Measurements from ENCODE around the gene CRYBB3. TPM values are rescaled to one million over a fixed set of nuclear protein-coding genes. Genes with fewer than 3 reads are reported as not detected.

The CRYBB3 gene
- total RNA-seq, 4 donors from 2014 or later: 1.2 TPM; not detected in 3

DNA sequence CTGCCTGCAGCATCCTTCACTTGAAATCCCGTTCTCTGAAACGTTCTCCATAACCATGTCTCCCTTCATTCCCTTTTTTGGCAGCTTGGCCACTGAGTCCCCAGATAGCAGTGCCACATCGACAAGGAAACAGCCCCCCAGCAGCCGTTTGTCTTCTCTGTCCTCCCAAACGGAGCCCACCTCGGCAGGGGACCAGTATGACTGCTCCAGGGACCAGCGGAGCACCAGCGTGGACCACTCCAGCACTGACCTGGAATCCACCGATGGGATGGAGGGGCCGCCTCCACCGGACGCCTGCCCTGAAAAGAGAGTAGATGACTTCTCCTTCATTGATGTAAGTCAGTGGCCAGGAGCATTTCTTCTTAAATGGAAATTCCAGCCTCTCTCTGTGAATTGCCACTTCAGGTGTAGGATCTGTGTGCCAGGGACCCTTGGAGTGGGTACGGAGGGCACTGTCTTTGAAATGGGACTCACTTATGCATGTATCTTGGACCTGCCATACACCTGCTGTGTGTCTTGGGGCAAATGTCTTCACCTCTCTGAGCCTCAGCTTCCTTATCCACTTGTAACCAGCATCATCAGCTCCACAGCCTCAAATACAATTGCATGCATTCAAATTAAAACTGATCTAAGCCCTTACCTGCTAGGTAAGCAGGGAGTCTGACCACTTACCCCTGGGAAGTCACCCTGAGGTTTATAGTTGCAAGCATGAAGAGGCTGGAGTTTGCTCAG is 25.3 kb upstream of the CRYBB3 start:
- in situ Hi-C loops (cut with MboI; ENCODE audit: low pct_ligation_motif_present in 1 of 4, low pct_unique_long_range_greater_than_20kb in 1 of 4, low sequenced_read_pairs in 3 of 4) (loop anchor here in 1 of 4 donors (10.0 kb wide), 1 partner anchor 100 kb away; no protein-coding TSS in a partner anchor), intact Hi-C loops (cut with DNase I; ENCODE audit: low total_unique reads) (no loop called here)
- DNase-seq: no peak
- no peak for TF ChIP-seq POLR2AphosphoS5 (IDR thresholded peaks at IDR 0.05)
- TF ChIP-seq, protein P1, sequence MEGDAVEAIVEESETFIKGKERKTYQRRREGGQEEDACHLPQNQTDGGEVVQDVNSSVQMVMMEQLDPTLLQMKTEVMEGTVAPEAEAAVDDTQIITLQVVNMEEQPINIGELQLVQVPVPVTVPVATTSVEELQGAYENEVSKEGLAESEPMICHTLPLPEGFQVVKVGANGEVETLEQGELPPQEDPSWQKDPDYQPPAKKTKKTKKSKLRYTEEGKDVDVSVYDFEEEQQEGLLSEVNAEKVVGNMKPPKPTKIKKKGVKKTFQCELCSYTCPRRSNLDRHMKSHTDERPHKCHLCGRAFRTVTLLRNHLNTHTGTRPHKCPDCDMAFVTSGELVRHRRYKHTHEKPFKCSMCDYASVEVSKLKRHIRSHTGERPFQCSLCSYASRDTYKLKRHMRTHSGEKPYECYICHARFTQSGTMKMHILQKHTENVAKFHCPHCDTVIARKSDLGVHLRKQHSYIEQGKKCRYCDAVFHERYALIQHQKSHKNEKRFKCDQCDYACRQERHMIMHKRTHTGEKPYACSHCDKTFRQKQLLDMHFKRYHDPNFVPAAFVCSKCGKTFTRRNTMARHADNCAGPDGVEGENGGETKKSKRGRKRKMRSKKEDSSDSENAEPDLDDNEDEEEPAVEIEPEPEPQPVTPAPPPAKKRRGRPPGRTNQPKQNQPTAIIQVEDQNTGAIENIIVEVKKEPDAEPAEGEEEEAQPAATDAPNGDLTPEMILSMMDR (IDR thresholded peaks at IDR 0.05): no peak
- no peak for TF ChIP-seq POLR2A (IDR thresholded peaks at IDR 0.05)
- TF ChIP-seq EP300 (IDR thresholded peaks at IDR 0.05; ENCODE audit: low read depth): no peak
- Histone ChIP-seq H3K4me1 (no peaks in the 10 kb centered on the region), H3K27ac (no peak overlapping the region), H3K4me3 (no peak overlapping the region), H3K9me3 (no peaks in the 10 kb centered on the region), H3K36me3 (peaks cover 0 to 20% (median 4%) of the 10 kb centered on the region in 4 donors), H3K27me3 (no peaks in the 10 kb centered on the region)
- WGBS, 2 donors (ENCODE audit: low coverage in 1 of 2): 87 to 100% methylated on average over 1 to 13 of the region's 13 CpGs

DNA sequence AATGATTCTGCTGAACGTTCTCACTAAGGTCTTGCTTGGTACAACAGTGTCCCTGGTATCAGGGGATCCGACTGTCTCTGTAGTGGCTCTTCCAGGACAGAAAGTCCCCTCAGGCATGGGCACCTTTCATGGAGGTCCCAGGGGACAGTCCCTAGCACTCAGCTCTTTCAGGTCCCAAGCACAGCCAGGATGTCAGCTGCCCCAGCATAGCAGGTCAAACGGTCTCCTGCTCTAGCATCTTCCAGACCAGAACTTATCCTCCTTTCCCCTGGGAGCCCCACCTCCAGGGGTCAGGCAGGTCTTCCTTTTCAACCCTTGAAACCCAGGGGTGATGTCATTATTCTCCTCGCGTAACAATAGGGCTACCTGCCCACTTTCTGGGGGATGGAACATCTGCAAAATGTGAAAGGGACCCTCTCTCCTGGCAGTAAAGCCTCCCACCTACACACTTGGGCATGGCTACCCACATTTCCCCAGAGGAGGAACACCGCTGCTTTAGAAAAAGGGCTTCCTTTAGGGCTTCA is 24.7 kb upstream of the CRYBB3 start:
- TF ChIP-seq, protein P1 (IDR thresholded peaks at IDR 0.05): no peak
- TF ChIP-seq POLR2AphosphoS5 (IDR thresholded peaks at IDR 0.05) (no peak), POLR2A (IDR thresholded peaks at IDR 0.05) (no peak), EP300 (IDR thresholded peaks at IDR 0.05; ENCODE audit: low read depth) (no peak)
- Histone ChIP-seq H3K27ac (no peak overlapping the region), H3K9me3 (no peaks in the 10 kb centered on the region), H3K4me1 (no peaks in the 10 kb centered on the region), H3K36me3 (peaks cover 0 to 25% (median 5%) of the 10 kb centered on the region in 4 donors), H3K27me3 (no peaks in the 10 kb centered on the region), H3K4me3 (no peak overlapping the region)
- in situ Hi-C loops (cut with MboI; ENCODE audit: low pct_ligation_motif_present in 1 of 4, low pct_unique_long_range_greater_than_20kb in 1 of 4, low sequenced_read_pairs in 3 of 4): loop anchor here in 1 of 4 donors (10.0 kb wide), 1 partner anchor 100 kb away; no protein-coding TSS in a partner anchor
- DNase-seq: no peak
- WGBS, 2 donors (ENCODE audit: low coverage in 1 of 2): 80 to 86% methylated on average over 2 to 4 of the region's 6 CpGs
- intact Hi-C loops (cut with DNase I; ENCODE audit: low total_unique reads): no loop called here

DNA sequence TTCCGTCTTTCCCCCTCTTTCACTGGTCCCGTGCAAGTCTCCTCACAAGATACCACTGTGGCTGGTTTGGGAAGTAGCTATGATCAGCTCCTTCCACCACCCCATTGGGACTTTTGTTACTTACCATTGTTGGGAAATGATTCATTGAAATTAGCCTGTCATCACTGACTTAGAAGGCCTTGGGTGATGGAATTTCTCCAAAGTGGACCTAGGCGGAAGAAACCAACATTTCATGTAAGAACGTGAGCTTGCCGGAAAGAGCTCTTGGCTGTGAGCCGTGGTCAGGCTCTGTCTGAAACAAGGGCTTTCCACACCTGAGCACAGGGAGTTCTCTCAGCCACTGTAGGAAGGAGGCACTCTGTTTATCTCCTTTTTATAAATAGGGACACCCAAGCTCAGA is 23.5 kb upstream of the CRYBB3 start:
- Histone ChIP-seq H3K4me1 (no peaks in the 10 kb centered on the region), H3K36me3 (peaks cover 0 to 25% (median 6%) of the 10 kb centered on the region in 4 donors), H3K9me3 (no peaks in the 10 kb centered on the region), H3K4me3 (no peak overlapping the region), H3K27ac (no peak overlapping the region), H3K27me3 (no peaks in the 10 kb centered on the region)
- TF ChIP-seq POLR2A (IDR thresholded peaks at IDR 0.05): no peak
- TF ChIP-seq, protein P1 (IDR thresholded peaks at IDR 0.05): no peak
- no peak for TF ChIP-seq POLR2AphosphoS5 (IDR thresholded peaks at IDR 0.05)
- no peak for TF ChIP-seq EP300 (IDR thresholded peaks at IDR 0.05; ENCODE audit: low read depth)
- in situ Hi-C loops (cut with MboI; ENCODE audit: low pct_ligation_motif_present in 1 of 4, low pct_unique_long_range_greater_than_20kb in 1 of 4, low sequenced_read_pairs in 3 of 4): loop anchor here in 1 of 4 donors (10.0 kb wide), 1 partner anchor 101 kb away; no protein-coding TSS in a partner anchor
- 88 to 100% methylated on average over 5 to 6 of the region's 6 CpGs for WGBS, 2 donors (ENCODE audit: low coverage in 1 of 2)
- intact Hi-C loops (cut with DNase I; ENCODE audit: low total_unique reads): no loop called here
- no peak for DNase-seq

DNA sequence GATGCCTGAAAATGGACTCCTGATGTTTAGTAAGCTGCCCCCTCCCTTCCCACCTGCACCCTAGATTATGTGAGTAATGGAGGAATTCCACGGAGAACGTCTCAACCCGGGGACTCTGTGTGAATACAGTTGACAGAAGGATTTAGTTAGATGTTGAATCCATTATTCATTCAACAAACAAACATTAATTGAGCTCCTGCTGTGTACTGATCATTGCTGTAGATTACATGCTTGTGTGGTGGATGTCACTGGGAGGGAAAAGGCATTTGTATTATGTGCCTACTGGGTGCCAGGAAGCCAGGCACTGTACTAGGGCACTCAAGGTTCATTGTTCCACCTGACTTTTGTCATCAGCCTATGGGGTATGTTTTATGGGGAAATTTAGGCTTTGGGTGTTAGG is 22.9 kb upstream of the CRYBB3 start:
- Histone ChIP-seq H3K27ac (no peak overlapping the region), H3K9me3 (no peaks in the 10 kb centered on the region), H3K4me1 (no peaks in the 10 kb centered on the region), H3K27me3 (no peaks in the 10 kb centered on the region), H3K4me3 (no peak overlapping the region), H3K36me3 (peaks cover 0 to 25% (median 6%) of the 10 kb centered on the region in 4 donors)
- in situ Hi-C loops (cut with MboI; ENCODE audit: low pct_ligation_motif_present in 1 of 4, low pct_unique_long_range_greater_than_20kb in 1 of 4, low sequenced_read_pairs in 3 of 4) (loop anchor here in 1 of 4 donors (10.0 kb wide), 1 partner anchor 102 kb away; no protein-coding TSS in a partner anchor), intact Hi-C loops (cut with DNase I; ENCODE audit: low total_unique reads) (no loop called here)
- DNase-seq: no peak
- no peak for TF ChIP-seq EP300 (IDR thresholded peaks at IDR 0.05; ENCODE audit: low read depth)
- TF ChIP-seq POLR2A (IDR thresholded peaks at IDR 0.05): no peak
- no peak for TF ChIP-seq POLR2AphosphoS5 (IDR thresholded peaks at IDR 0.05)
- TF ChIP-seq, protein P1 (IDR thresholded peaks at IDR 0.05): no peak
- WGBS, 2 donors (ENCODE audit: low coverage in 1 of 2): 81% methylated on average over 3 of the region's 3 CpGs; no CpG with 5 or more reads in 1 of the 2 donors

Measured in transverse colon (tissue), 4 donors.